ENCODE measurements around the gene SLC13A5. TPM values are rescaled to one million over a fixed set of nuclear protein-coding genes. Genes with fewer than 3 reads are reported as not detected.
"Not testable (repeated sequence)": the region's sequence is repeated elsewhere in the genome, so short reads cannot be mapped to it uniquely, and the experiment has no call there.

The SLC13A5 gene
- total RNA-seq (2014; rRNA removed; shearing (Covaris generic)) = not detected in 2 replicates
- not detected in 2 replicates for polyA plus RNA-seq (2014; cell fraction: nucleus; rRNA removed)

DNA sequence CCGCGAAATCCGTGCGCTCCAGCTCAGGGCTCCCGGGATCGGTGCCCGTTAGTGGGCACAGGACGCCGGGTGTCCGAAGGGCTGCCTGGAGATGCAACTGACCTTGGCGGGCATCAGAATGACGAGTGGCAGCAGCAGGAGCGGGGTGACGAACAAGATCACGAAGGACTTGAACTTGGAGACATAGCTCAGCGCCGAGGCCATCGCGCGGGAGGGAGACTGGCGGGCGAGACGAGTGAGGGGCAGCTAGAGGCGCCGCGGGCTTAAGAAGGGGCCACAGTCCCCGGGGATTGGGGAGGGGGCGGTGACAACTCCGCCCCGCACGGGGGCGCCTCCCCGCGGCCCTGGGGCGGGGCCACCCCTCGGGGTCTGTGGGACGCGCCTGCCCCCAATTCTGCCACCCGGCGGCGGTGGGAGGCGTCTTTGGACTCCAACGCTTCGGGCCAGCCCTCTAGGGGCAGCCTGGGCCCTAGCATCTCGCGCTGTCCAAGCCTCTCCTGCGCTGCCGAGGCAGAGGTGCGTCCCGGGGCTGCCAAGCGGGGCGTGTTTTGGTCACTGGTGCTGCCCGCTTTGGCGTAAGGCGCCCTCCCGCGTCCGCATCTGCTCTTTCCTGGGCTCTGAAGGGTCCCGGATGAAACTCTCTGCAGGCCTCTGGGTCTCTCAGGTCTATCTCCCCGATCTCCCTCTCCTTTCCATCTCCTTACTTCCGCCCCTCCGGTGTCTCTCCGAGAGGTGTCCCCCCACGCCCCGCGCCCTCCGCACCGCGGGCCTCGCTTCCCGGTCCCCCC, at the start of gene SLC13A5:
SLC13A5 (minus strand) TSS at position 240 of the 788 bp plus-strand sequence; CDS start at position 204, 36 bp downstream.
- no peak for DNase-seq (ENCODE audit: extremely low read depth, low read depth)

DNA sequence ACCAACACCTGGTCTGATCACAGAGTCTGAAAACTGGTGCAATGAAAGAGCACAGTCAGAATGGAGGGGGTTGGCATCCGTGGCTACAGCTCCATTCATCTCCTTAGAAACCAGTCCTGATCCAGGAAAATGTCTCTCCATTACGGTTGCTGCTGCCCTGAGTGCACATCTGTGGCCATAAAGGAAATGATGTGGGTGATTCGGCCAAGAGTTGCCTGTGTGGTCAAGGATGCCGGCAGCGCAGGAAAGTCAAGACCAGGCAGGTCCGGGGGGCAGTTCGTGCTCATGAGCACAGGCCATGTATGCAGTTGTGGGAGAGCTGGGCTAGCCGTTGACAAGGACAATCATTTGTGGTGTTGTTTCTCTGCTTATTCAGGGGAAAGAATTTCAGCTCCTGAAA, 48.6 kb upstream of the SLC13A5 start:
- no peak for DNase-seq (ENCODE audit: extremely low read depth, low read depth)

DNA sequence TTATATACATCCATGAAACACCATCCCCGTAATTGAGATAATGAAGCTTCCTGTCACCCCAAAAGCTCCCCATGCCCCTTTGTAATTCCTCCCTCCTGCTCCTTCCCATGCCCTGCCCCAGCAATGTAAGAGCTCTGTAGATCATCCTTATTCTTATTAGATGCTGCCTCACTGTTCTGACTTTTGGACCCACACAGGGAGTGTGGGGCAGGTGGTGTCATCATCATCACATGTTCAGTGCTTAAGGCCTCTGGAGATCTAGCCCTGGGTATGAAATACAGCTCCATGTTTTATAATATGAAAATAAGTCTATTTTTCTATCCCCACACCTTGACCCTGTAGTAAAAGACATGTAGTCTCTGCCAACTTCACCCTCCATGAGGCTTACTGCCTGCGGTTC, 44.6 kb upstream of the SLC13A5 start:
- no peak for DNase-seq (ENCODE audit: extremely low read depth, low read depth)

DNA sequence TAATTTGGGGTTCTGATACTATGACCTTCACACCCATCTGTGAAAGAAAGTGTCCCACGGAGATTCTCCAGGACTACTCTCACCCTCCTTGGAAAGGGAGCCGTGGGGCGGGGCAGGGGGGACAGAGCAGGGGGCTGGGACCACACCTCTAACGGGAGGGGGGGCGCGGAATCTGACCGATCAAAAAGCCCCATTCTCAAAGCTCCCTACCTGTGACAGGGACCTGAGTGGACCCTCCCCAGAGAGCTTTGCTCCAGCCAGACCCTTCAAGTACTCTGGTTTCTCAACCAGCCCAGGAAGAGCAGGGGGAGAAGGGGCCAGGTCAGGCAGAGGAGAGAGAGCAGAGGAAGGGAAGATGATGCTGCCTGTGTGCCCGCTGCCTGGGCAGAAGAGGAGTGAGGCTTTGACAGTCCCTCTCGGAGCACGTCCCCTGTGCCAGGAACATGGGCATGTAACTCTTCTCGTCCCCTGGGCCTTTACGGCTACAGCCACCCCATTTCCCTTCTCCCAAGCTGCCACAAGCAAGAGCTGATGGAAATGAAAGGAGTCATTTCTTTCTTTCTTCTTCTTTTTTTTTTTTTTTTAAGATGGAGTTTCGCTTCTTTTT, 43.4 kb upstream of the SLC13A5 start:
- no peak for DNase-seq (ENCODE audit: extremely low read depth, low read depth)

GRCh38 chr17:6755731-6756184, 42.6 kb upstream of the SLC13A5 start, which contains the start of gene XAF1:
TSS of gene XAF1 (plus strand) at chr17:6756046. CDS start at chr17:6756079, 33 bp downstream.
- no peak for DNase-seq (ENCODE audit: extremely low read depth, low read depth)

- DNase-seq (ENCODE audit: extremely low read depth, low read depth) = no peak
Observed at GRCh38 chr17:6755281-6755680, 42.1 kb upstream of the SLC13A5 start.

DNA sequence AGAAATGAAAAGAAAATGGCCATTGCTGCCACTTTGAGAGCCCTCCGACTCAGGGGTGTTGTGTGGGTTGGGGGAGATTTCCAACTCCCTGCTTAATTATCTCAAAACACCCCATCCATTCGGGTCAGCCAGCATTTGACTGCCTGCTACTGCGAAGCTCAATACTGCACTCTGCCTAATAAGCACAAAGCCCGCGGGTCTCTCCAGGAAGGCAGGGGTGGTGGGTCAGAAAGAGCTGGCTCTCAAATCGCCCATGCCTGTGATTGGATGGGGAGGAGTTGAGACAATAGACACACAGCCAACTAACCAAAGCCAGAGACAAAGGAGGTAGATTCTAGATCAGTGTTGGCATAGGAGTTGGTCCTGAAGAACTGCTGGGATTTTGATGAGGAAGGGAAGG, 40.4 kb upstream of the SLC13A5 start:
- DNase-seq (ENCODE audit: extremely low read depth, low read depth) = no peak

- DNase-seq (ENCODE audit: extremely low read depth, low read depth) = no peak
Observed at GRCh38 chr17:6753006-6753445, 39.9 kb upstream of the SLC13A5 start.

DNA sequence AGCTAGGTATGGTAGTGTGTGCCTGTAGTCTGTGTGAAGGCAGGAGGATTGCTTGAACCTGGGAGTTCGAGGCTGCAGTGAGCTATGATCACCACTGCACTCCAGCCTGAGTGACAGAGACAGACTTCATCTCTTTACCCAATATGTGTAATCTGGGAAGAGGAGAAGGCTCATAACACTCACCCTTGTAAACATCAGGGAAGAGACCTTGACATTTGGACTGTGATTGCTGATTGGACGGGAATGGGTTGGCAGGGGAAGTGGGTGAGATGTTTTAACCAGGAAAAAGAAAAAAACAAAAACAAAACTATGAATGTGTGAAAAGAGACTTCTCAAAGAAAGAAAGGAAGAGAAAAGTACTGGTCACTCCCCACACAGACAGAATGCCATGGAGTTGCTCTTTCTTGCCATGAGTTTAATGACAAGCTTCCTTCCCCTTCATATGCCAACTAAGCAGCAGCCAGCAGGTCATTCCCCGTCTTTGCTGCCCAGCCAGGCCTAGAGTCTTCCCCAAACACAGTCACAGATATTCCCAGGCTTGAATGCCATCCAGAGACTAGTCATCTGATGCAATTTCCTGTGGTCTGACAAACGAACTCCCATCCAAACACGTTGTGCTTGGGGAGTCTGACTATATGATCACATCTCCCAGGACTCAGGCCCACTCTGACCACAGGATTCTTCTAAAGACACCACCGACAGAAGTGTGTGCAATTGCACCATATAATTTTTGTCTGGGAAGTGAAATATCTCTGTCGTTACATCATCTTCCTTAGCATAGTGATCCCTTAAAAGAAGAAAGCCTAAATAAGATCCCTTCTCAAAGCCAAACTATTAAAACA, 39.1 kb upstream of the SLC13A5 start:
- peak; percentile 9 for DNase-seq (ENCODE audit: extremely low read depth, low read depth)

GRCh38 chr17:6749519-6749918, 36.4 kb upstream of the SLC13A5 start:
- DNase-seq (ENCODE audit: extremely low read depth, low read depth) = no peak

- DNase-seq (ENCODE audit: extremely low read depth, low read depth) = no peak
Observed at GRCh38 chr17:6748617-6749016, 35.4 kb upstream of the SLC13A5 start.

- not testable (repeated sequence) for DNase-seq (ENCODE audit: extremely low read depth, low read depth)
Observed at GRCh38 chr17:6746665-6747064, 33.5 kb upstream of the SLC13A5 start.

- DNase-seq (ENCODE audit: extremely low read depth, low read depth) = no peak
Observed at GRCh38 chr17:6729531-6729930, 16.4 kb upstream of the SLC13A5 start.

DNA sequence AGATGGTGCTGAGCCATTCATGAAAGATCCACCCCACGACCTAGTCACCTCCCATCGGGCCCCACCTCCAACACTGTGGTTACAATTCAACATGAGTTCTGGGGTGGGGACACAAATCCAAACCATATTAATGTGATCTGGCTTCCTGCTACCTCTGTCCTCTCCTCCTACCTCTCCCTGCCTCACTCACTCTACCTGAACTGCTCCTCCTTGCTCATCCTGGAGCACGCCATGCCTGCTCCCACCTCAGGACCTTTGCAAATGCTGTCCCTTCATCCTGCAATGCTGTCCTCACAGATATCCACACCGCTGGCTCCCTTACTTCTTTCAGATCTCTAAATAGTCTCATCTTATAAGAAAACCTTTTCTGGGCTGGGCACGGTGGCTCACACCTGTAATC, 10.8 kb upstream of the SLC13A5 start:
- DNase-seq (ENCODE audit: extremely low read depth, low read depth) = no peak

DNA sequence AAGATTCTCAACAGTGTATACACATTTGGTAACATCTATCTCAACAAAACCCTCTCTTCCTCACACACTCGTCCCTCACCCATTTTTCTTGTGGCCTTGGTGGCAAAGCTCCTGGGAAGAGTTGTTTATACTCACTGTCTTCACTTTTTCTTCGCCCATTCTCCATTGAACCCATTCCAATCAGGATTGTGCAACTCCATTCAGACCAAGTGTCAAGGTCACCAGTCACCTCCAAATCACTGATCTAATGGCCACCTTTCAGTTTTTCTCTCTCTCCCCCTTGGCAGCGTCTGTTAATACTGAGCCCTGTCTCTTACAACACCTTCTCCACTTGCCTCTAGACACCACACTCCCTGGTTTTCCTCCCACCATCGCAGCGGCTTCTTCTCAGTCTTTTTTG, 8.6 kb upstream of the SLC13A5 start:
- DNase-seq (ENCODE audit: extremely low read depth, low read depth) = no peak

- DNase-seq (ENCODE audit: extremely low read depth, low read depth) = no peak
Observed at GRCh38 chr17:6716736-6717135, 3.6 kb upstream of the SLC13A5 start.

DNA sequence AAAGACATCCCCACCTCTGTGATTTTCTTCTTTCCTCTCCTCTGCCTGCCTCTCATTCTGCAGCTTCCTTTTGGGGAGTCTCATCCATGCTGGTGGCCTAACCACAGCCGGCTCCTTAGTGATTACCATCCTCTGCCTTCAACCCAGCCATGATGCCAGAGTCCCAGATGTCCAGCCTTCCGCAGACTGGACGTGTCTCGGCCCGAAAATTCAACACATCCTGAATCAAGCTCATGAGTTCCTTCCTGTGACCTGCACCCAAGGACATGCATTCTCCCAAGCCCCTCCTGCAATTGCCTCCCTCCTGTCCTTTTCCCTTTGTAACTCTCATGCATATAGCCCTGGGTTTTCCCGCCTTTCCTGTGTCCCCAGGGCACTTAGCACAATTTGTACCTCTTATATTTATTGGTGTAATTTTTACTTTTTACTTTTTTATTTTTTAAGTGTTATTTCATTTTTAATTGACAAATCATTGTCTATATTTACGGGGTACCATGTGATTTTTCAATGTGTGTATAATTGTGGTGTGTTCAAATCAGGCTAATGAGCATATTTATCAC, 1.2 kb upstream of the SLC13A5 start:
- DNase-seq (ENCODE audit: extremely low read depth, low read depth) = no peak

GRCh38 chr17:6713918-6714271, 726 bp upstream of the SLC13A5 start:
- no peak for DNase-seq (ENCODE audit: extremely low read depth, low read depth)

DNA sequence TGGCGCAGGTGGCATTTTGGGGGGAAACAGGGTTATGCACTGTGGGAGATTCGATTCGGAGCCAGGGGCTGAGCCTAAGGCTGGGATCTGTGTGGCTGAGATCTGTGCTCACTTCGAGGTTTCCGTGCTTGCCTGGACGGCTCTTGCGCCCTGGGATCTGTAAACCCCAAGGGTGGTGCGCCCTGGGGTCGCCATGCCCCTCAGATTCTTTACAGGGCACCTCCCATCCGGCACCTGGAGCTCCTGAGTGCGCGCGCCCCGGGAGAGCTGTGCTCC, 377 bp downstream of the SLC13A5 start:
- DNase-seq (ENCODE audit: extremely low read depth, low read depth) = no peak

DNA sequence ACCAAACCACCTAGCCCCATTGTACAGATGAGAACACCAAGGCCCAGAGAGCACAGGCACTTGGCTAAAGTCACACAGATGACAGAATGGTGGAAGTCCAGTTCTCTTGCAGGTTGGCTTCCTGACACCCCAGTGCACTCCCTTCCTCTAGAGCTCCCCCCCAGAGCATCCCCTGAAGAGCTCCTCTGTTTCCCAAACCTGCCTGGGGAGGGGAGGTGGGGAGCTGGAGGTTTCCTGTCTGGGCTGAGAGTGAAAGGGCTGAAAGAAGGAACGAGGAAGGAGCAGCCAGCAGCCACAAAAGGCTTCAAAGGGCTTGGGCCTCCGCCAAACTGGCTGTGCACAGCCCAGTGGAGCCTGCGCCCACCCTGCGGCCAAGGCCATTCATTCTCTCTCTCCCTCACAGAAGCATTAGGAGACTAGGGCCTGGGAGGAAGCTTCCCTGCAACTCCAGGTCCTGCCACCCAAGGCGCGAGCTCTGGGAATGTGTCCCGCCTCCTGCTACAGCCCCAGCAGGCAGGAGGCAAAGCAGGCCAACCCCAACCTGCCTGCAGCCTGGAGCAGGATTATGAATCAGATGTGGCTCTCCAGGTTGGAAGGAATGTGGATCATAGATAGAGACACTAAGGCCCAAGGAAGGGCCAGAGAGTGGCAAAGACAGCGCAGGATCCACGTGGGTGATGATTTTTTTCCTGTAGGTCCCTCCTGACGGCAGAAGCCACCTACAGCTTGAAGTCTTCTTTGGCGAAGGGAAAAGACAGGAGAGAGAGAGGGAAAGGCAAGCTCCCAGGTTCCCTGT, 913 bp downstream of the SLC13A5 start:
- no peak for DNase-seq (ENCODE audit: extremely low read depth, low read depth)
